HG03442 (cell line): Measurements from ENCODE around the gene EVX2.

Source experiments
- ATAC-seq: cut with Tn5 transposase; IDR thresholded peaks from one replicate; pipeline ENCODE4 v1.9.1; 2021; ENCODE audit warnings: mild to moderate bottlenecking, moderate library complexity; ENCODE audit not compliant: unreplicated experiment

EVX2 gene

DNA sequence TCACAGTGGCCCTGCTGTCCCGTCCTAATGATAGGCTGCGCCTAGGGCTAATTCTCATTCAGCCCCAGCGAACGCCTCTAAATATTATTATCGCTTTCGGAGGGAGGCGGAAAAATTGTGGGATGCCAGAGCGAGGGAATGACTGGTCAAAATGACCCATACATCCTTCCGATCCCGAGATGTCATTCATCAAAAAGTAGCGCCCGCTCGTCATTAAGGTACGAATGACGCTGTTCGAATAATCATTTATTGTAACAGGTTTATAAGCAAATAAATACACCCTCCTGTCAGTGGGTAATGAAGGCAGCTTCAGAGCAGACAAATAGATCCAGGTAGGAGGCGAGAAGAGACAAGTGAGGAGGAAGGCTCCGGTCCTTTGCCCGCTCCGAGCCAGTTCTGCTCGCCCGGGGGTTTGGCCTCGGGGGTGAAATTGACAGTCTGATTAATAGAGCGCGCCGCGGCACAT is at the start of gene EVX2:
EVX2 (minus strand) TSS at position 167 of the 466 bp plus-strand sequence. CDS start 186 bp downstream, outside the sequence.
- ATAC-seq: no peak

DNA sequence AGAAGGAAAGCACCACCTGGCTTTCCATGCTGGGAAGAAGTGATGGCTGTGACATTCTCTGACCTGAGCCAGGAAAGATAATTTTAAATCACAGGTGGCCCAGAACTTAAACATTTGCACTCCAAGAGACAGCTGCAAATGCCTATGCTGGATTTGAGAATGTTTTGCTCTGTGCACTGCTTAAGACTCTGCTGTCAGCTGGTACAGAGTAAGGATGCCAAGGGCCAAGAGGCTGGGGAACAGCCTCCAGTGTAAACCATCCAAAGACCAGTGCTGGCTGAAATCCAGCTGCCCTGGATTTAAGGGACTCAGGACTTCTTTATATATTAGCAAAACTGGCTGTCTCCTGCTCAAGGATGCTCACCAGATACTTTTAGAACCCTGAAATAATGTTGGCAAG is 49.6 kb upstream of the EVX2 start:
- no peak for ATAC-seq

DNA sequence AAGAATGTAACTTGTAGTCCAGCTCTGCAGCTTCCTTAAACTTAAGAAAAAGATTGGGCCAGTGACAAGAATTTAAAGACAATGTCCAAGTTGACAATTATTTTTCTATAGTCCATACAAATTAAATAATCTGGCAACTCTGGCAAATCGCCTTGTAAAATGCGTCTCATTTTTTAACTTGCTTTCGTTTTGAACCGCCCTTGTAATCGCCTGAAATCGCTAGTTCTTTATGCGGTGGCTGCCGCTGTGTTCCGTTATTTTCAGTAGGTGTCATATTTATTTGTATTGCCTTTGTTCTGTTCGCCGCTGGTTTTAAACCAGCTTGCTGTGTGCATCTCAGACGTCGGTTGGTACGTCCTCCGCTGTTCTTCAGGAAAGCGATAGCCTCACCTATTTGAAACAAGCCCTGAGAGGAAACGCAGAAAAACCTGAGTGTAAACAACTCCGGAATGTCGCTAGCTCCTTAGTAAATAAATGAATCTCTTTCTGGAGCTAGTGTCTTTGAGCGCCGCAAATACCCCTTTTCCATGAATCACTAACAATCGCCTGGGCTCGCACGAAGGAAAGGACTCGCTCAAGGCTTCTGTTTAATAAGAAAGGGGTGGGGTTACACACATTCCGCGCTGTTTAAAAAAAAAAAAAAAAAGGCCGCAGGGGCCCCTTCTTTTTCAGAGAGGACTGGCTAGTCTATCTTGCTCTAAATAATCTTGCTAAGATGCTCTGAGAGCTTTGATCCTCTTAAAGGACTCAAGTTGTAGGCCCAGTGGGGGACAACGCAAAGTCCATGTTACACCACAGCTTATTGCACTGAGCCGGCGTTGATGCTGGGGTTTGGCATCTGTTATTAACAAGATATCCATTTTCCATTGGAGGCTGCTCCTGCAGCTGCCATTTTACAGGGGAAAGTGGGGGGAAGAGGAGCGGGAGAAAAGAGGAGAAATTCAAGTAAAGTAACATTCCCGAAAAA is 48.7 kb upstream of the EVX2 start:
- ATAC-seq: no peak

DNA sequence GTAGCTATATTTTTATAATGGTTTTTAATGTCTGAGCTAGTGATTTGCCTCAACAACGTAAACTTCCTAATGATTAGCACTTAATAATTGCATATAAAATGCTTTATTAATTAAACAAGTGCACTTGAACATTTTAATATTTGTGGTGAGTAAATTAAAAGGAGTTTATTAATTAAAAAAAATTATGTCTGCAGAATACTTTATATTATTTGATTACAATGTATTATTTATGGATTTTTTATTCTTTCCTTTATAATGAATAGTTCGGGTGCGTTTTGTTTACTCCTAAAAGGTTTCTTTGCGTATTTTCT is 48.0 kb upstream of the EVX2 start:
- no peak for ATAC-seq

DNA sequence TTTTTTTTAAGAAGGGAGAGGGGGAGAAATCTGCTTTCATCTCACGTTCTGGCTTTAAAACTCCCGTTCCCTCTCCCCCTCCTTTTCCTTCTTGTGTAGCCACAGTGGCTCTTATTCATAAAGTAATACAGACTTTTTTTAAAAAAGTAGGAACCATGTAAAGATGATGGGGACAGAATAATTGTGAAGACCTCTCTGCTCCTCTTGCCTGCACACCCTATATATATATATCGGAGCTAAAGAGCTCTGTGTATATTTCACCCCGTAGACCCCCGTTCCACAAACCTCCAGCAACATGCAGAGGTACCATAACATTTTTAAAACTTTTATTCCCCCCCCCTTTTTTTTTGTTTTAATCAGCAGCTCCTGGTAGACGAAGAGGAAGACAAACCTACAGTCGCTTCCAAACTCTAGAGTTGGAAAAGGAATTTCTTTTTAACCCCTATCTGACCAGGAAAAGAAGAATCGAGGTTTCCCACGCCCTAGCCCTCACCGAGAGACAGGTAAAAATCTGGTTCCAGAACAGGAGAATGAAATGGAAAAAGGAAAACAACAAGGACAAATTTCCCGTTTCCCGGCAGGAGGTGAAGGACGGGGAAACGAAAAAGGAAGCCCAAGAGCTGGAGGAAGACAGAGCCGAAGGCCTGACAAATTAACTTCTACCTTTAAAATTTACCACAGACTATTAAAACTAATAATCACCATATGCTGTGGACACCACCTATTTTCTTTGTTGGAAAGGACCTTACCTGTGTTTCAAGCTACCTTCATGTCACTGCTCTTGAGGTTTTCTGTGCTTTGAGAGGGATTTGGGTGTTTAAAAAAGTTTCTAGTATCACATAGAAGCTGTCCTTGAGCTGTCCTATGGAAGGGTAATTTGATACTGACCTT is 47.4 kb upstream of the EVX2 start:
- ATAC-seq: no peak

DNA sequence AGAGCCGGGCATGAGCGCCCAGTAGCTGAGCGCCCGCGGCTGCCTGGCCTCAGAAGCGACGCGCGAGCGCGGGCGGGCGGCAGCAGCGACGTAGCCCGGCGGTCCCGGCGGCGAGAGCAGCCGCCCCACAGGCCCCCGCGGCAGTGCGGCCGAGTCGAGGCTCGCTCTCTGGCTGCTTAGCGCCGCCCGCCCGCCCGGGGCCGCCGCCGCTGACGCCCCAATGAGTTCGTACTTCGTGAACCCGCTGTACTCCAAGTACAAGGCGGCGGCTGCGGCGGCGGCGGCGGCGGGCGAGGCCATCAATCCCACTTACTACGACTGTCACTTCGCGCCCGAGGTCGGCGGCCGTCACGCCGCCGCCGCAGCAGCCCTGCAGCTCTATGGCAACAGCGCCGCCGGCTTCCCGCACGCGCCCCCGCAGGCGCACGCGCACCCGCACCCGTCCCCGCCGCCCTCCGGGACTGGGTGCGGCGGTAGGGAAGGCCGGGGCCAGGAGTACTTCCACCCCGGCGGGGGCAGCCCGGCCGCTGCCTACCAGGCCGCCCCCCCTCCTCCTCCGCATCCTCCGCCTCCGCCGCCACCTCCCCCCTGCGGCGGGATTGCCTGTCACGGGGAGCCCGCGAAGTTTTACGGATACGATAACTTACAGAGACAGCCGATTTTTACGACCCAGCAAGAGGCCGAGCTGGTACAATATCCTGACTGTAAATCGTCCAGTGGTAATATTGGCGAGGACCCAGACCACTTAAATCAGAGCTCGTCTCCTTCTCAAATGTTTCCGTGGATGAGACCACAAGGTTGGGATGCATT is 46.6 kb upstream of the EVX2 start:
- no peak for ATAC-seq

DNA sequence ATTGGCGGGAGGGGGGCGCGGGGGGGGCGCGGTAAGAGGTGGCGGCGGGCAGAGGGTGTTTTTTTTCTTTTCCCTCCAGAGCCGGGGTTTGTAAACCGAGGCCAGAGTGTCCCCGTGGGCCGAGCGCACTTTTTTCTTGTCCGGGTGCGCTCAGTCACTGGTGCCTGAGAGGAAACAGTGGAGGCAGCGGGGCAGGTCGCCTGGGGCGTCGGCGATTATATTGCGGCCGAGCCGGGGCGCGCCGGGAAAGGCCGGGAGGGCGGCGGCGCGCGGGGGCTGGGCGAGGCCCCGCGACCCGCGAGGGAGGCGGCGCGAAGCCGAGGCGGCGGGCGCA is 46.0 kb upstream of the EVX2 start:
- ATAC-seq: no peak

DNA sequence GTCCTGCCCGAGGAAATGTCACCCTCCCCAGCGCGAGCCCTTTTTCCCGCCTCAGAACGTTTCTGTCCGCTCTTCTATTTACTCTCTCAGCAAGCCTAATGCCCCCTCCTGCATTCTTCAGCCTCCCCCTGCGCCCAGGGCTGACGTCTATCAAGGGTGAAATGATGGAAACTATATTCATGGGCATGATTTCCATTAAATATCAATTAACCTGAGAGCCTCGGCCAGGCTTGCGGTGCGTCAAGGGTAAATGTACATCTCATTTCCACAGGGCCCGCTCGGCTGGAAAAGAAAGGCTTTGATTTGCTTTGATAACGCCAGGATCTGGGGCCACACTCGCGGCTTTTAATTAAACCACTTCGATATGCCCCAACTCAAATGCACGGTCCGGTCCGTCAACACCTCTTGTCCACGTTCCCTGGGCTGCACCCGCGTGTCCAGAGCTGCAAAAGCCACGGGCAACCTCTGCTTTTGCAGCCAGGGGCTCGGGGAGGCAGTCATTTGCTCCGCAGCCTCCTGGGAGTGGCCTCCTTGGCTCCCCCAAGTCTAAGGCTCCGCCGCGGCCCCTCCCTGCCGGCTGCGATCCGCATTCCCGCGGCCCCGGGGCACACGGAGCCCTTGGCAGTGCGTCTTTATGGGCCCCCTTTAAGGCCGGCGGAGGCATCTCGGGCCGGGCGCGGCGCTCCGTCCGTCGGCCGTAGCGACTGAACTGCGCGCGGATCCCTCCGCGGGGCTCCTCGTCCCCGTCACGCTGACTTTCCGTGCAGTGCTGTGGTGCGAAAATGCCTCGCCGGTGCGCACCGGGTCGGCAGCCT is 45.4 kb upstream of the EVX2 start, which contains the start of gene HOXD8:
HOXD8 (plus strand) TSS at position 724 of the 815 bp plus-strand sequence. CDS start 662 bp downstream, outside the sequence.
- no peak for ATAC-seq

DNA sequence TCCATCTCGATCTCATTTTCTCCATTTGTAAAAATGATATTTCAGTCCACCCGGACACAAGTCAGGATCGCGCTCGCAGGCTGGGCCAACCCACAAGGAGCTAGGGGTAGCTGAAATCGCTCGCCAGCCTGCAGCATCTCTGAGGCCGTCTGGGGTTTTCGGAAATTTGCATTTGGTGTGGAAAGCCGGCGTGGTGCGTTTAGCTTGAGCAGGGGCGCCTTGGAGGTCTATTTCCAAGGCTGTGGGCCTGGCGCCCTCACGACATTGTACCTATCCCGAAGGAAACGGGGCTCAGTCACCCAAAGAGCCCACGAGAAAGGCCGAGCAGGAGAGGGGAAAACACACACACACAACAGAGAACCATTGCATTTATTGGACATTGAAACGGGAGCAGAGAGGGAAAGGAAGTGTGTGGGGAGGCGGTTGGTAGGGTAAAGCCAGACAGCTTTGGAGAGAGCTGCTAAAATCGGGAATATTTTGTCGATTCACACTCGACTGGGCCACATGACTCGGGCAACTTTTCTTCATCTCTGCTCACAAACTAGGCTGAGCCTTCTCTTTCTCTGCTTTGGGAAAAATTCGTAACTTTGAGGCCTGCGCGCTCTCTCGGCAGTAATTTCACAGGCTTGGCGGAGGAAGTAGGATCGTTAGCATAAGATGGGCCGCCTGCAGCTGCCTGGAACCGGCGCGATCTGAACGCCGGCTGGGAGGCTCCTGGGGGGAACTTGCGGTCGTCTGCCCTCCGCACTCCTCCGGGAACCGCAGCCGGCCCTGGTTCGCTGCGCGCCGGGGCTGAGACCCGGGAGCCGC is 44.6 kb upstream of the EVX2 start:
- no peak for ATAC-seq

DNA sequence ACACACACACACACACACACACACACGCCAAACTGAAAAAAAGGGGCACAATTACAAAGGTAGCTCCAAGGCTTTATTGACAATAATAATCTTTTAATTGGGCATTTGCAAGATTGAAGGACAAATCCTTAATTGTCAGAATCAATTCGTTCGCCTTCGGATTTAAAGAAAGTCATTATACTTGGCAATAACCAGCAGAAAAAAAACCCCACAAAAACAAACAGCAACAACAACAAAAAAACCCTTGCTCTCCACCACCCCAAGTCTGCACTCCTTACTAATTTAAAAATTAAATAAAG is 44.0 kb upstream of the EVX2 start:
- no peak for ATAC-seq

DNA sequence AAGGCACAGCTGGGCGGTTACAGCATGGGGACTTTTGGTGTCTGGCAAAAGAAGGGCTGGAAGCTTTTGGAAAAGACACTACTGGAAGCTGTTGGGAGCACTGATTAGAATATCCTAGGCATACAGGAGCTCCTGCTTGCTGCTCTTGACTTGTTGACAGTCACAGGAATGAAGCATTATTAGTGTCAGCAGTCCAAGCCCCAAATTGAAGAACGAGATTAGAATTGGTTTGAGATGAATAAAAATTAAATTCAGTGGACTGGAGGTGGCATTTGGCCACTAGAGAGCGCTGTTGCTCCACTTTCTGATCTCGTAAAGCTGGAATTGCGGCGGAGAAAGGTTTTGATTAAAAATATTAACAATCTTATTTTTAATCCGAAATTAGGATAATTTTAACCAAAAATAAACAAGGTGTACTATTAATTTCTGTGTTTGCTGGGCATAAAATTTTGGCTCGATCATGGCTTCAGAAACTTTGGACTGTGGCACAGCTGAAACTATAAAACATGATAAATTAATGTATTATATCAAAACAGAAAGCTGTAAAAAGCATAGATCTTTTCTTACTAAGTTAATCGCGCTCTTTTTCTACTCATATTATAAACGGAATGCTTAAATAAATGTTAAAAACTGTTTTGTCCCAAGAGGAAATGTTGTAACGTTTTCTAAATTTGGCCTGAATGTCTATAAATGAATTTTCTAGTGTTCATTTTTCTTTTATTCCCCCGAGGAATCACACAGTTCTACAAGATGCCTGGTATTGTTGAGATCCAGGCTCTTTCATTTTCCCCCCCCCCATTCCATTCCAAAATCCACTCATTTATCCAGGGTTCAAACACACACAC is 43.4 kb upstream of the EVX2 start:
- ATAC-seq: no peak

DNA sequence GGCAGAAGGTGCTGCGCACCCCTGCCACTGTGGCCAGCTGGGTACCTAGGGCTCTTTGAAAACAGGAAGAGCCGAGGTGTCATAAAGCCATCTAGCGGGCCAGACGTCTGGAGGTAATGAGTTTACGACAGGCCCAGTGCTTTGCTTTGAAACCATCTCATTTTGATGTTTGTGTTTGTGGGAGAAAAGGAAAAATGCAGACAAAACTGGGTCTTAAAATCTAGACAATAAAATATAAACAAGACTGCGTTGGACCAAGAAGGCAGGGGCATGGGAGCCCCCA is 42.0 kb upstream of the EVX2 start:
- no peak for ATAC-seq

DNA sequence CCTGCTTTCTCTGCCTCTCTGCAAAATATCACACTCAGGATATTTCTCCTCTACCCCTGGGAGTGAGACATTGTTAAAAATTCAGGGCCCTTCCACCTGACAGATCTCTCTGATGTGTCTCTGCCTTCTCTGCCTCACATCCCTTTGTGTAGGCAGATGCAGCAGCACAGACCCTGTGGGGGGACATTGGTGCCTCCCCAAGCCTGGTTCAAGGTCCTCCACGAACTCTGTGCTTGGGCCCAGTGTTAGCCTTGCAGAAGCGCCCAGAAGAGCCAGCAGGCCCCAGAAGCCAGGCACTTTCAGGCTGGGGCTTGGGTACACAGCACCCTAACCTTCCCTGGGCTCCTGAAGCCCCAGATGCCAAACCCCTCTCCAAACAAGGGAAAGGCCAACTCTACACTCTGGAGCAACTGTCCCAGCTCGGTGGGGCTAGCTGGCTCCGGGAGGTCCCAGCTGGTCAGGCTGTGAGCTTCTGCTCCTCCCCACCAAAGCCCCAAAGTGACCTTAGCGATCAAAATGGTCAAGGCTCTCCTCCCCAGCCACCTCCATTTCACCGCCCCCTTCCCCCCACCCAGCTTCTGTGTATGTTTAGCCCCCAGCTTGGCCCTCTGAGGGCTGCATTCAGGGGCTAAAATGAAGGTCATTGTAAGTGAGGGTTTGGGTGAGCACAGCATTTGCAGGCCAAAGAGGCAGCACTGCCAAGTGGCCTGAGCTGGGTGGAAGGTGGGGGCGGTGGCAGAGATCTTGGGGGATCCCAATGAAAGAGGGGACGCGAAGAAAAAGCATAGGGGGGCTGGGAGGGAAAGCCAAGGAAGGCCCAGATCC is 41.4 kb upstream of the EVX2 start:
- no peak for ATAC-seq

DNA sequence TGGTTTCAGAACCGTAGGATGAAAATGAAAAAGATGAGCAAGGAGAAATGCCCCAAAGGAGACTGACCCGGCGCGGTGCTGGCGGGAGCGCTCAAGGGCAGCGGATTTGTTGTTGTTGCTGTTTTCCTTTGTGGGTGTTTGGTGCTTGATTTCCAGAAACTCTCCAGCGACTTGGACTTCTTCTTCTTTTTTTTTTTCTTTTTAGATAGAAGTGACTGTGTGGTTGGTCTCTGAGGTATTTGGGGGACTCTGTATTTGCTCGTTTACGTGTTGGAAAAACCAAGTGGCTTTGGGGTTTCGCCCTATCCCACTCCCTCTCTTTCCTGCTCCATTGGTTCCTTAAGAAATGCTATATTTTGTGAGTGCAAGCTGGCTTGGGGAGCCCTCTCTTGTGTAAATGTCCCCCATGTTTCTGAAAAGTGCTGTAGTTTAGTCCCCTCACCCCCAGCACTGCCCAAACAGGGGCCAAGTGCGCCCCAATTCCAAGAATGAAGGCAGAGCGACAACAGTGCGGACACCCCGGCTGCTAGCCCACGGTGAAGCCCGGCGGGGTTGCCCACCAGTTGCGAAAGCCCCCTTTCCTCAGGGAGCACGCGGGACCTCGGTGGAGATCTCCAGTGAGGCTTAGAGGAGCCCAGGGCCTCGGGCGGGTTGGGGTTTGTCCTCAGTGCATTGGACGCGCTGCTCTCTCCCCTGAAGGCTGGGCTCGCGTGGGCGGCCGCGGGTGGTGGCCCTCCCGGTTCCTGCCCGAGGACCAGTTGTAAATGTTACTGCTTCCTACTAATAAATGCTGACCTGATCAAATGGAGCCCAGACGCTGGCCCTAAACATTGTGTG is 40.6 kb upstream of the EVX2 start:
- ATAC-seq: no peak

DNA sequence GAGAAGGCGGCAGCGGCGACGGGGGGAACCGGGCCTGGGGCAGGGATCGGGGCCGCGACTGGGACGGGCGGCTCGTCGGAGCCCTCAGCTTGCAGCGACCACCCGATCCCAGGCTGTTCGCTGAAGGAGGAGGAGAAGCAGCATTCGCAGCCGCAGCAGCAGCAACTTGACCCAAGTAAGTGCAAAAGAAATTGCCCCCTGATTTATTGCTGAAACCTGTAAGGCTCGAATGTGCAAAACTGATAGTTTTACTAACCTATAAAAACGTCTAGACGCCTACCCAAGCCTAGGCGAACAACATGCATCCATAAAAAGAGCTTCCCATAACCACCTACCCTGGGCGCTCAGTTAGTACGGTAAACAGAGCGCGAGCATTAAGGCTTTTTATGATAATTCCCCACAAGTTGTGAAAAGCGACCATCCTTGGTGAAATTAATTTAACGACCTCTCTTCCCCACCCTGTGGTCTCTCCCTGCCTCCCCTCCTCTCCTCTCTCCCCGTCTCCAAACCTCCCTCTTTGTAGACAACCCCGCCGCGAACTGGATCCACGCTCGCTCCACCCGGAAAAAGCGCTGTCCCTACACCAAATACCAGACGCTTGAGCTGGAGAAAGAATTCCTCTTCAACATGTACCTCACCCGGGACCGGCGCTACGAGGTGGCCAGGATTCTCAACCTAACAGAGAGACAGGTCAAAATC is 39.8 kb upstream of the EVX2 start:
- ATAC-seq: no peak

DNA sequence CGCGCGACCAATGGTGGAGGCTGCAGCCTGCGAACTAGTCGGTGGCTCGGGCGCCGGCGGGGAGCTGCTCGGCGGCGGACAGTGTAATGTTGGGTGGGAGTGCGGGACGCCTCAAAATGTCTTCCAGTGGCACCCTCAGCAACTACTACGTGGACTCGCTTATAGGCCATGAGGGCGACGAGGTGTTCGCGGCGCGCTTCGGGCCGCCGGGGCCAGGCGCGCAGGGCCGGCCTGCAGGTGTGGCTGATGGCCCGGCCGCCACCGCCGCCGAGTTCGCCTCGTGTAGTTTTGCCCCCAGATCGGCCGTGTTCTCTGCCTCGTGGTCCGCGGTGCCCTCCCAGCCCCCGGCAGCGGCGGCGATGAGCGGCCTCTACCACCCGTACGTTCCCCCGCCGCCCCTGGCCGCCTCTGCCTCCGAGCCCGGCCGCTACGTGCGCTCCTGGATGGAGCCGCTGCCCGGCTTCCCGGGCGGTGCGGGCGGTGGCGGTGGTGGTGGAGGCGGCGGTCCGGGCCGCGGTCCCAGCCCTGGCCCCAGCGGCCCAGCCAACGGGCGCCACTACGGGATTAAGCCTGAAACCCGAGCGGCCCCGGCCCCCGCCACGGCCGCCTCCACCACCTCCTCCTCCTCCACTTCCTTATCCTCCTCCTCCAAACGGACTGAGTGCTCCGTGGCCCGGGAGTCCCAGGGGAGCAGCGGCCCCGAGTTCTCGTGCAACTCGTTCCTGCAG is 39.1 kb upstream of the EVX2 start, which contains the start of gene HOXD9:
HOXD9 (plus strand) TSS at position 37 of the 728 bp plus-strand sequence; CDS start at position 87, 50 bp downstream.
- no peak for ATAC-seq
